OCI-LY3 (cell line): Measurements from ENCODE around the gene RHAG.

ENCODE experiments used
- H2AFZ ChIP-seq: fragments of 200-600, 300-600 bp; shearing (Covaris generic); 2 replicates; pipeline ENCODE4 v1.6.0; 2014; ENCODE audit warnings: antibody characterized with exemption, low read depth, low read length
- H3K27ac ChIP-seq: fragments of 200-600, 300-600 bp; sonication (generic); 2 replicates; pipeline ENCODE4 v1.5.1; 2014; ENCODE audit warnings: mild to moderate bottlenecking, low read length, moderate library complexity, mixed read lengths
- H3K27me3 ChIP-seq: fragments of 200-600, 300-600 bp; sonication (generic); 2 replicates; pipeline ENCODE4 v1.6.1; 2014; ENCODE audit warnings: low read depth, low read length, mixed read lengths
- H3K36me3 ChIP-seq: fragments of 200-600, 300-600 bp; sonication (generic); replicated peaks from 2 replicates; pipeline ENCODE3; 2014; ENCODE audit warnings: low read depth, low read length, mixed read lengths
- H3K4me1 ChIP-seq: fragments of 300-600, 200-600 bp; sonication (generic); 2 replicates; pipeline ENCODE4 v1.6.1; 2014; ENCODE audit warnings: low read length, mixed read lengths
- H3K4me2 ChIP-seq: fragments of 200-600, 300-600 bp; sonication (generic); 2 replicates; pipeline ENCODE4 v1.6.1; 2014; ENCODE audit warnings: low read length, mixed read lengths
- H3K4me3 ChIP-seq: fragments of 300-600, 200-600 bp; sonication (generic); 2 replicates; pipeline ENCODE4 v1.5.1; 2014; ENCODE audit warnings: antibody characterized with exemption, mild to moderate bottlenecking, low read length, moderate library complexity
- H3K79me2 ChIP-seq: fragments of 300-600, 200-600 bp; shearing (Covaris generic); 2 replicates; pipeline ENCODE4 v1.6.1; 2014; ENCODE audit warnings: mild to moderate bottlenecking, low read length, mixed read lengths
- H3K9ac ChIP-seq: fragments of 300-600, 200-600 bp; shearing (Covaris generic); 2 replicates; pipeline ENCODE4 v1.6.0; 2014; ENCODE audit warnings: mild to moderate bottlenecking, low read length, moderate library complexity
- H3K9me3 ChIP-seq: fragments of 200-600, 300-600 bp; shearing (Covaris generic); 2 replicates; pipeline ENCODE4 v1.6.1; 2014; ENCODE audit warnings: low read length, mixed read lengths; ENCODE audit not compliant: insufficient read depth
- H4K20me1 ChIP-seq: fragments of 200-600, 300-600 bp; sonication (generic); 2 replicates; pipeline ENCODE4 v1.6.1; 2016; ENCODE audit warnings: low read length, mixed read lengths; ENCODE audit not compliant: insufficient read depth
- CTCF ChIP-seq: fragments of 200-600, 300-600 bp; sonication (generic); IDR thresholded peaks from 2 replicates; pipeline ENCODE4 v1.5.1; 2014; ENCODE audit warnings: antibody characterized with exemption, low read length, low read depth
- EZH2phosphoT487 ChIP-seq: fragments of 200-600 bp; shearing (Covaris generic); IDR thresholded peaks from 2 replicates; pipeline ENCODE4 v1.6.1; 2018; ENCODE audit warnings: antibody characterized with exemption, mixed run types, low read depth

Gene RHAG

DNA sequence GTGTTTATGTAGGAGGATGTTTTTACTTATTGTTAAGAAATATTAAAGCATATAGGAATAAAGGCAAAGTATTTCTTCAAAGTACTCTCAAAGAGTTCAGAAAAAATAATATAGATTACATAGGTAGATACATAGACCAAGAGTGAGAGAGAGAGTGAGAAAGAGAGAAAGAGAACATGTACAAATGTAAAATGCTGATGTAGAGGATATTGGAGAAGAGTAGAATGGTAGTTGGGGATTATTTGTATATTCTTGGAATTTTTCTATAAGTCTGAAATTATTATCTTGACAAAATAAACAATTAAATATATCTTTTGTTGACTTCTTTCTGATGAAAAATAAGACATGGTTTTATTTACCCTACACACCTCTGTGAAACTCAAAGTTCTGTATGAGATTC lies 57.0 kb downstream of the RHAG start:
- H3K9ac ChIP-seq, result no peak overlapping the region
- no peaks in the 10 kb centered on the region for H3K79me2 ChIP-seq
- no peaks in the 10 kb centered on the region for H3K4me1 ChIP-seq
- H2AFZ ChIP-seq, result no peak overlapping the region
- no peak for TF ChIP-seq EZH2phosphoT487
- TF ChIP-seq CTCF, result no peak
- no peak overlapping the region for H3K4me3 ChIP-seq
- peaks cover 9% of the 10 kb centered on the region; the same call in 1 of the 2 replicates for H3K9me3 ChIP-seq
- no peaks in the 10 kb centered on the region for H4K20me1 ChIP-seq
- H3K36me3 ChIP-seq, result no peaks in the 10 kb centered on the region
- H3K27ac ChIP-seq, result no peak overlapping the region
- H3K27me3 ChIP-seq, result no peaks in the 10 kb centered on the region
- H3K4me2 ChIP-seq, result no peak overlapping the region

- Histone ChIP-seq H3K27ac (no peak overlapping the region), H3K79me2 (no peaks in the 10 kb centered on the region), H3K27me3 (no peaks in the 10 kb centered on the region), H4K20me1 (no peaks in the 10 kb centered on the region), H2AFZ (no peak overlapping the region), H3K4me3 (no peak overlapping the region), H3K9me3 (peaks cover 9% of the 10 kb centered on the region; the same call in 1 of the 2 replicates), H3K36me3 (no peaks in the 10 kb centered on the region), H3K4me2 (no peak overlapping the region), H3K4me1 (no peaks in the 10 kb centered on the region), H3K9ac (no peak overlapping the region)
- TF ChIP-seq EZH2phosphoT487, result no peak
- TF ChIP-seq CTCF, result no peak
These were observed 60.0 kb downstream of the RHAG start for GRCh38 chr6:49576618-49577017.

DNA sequence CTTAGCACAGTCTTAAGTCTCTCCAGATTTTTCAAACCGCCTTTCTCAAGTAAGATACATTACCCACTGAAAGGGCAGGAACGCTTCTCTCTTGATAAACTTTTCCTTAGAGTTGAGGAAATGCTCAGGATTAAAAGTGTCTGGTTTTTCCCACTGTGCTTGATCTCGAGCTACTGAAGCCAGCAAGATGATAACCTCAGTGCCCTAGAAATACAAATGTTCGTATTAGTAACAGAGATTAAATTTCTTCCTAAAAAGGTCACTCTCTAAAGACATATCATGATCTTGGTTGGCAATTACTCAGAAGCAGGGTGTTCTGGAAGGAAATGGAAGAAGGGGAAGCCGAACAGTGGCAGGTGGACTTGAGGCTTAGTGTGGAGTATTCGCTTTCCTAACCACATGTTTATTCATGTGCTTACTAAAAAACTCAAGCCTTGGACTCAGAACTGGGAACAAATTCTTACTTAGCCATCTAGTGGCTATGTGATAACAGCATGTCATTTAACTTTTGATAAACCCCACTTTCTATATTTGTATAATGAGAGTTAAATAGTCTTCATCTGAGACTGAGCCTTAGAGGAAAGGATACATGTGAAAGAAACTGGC lies 66.1 kb downstream of the RHAG start:
- Histone ChIP-seq H3K36me3 (no peaks in the 10 kb centered on the region), H3K9ac (no peak overlapping the region), H3K27ac (no peak overlapping the region), H3K27me3 (no peaks in the 10 kb centered on the region), H3K4me2 (no peak overlapping the region), H3K79me2 (no peaks in the 10 kb centered on the region), H4K20me1 (no peaks in the 10 kb centered on the region), H3K4me3 (no peak overlapping the region), H3K4me1 (no peaks in the 10 kb centered on the region), H2AFZ (0 out of 2 replicates have a peak overlapping the region, but pooled peaks have one; percentile 27), H3K9me3 (no peaks in the 10 kb centered on the region)
- TF ChIP-seq EZH2phosphoT487 (no peak), CTCF (no peak; the same call in 1 of the 2 replicates)

GRCh38 chr6:49565855-49566254 lies 70.8 kb downstream of the RHAG start:
- Histone ChIP-seq H3K4me3 (no peak overlapping the region), H2AFZ (no peak overlapping the region), H3K4me1 (no peaks in the 10 kb centered on the region), H3K79me2 (no peaks in the 10 kb centered on the region), H3K4me2 (no peak overlapping the region), H4K20me1 (no peaks in the 10 kb centered on the region), H3K27me3 (no peaks in the 10 kb centered on the region), H3K9me3 (no peaks in the 10 kb centered on the region), H3K27ac (no peak overlapping the region), H3K36me3 (no peaks in the 10 kb centered on the region), H3K9ac (no peak overlapping the region)
- TF ChIP-seq CTCF, result no peak
- no peak for TF ChIP-seq EZH2phosphoT487
